HG02943 (cell line): ENCODE measurements around the gene NR1D2.
"Not testable (repeated sequence)": the region's sequence is repeated elsewhere in the genome, so short reads cannot be mapped to it uniquely, and the experiment has no call there.

Source experiments
- ATAC-seq: cut with Tn5 transposase; IDR thresholded peaks from one replicate; pipeline ENCODE4 v1.9.1; 2021; ENCODE audit warnings: mild to moderate bottlenecking, low read depth, moderate library complexity; ENCODE audit not compliant: unreplicated experiment

Gene NR1D2

DNA sequence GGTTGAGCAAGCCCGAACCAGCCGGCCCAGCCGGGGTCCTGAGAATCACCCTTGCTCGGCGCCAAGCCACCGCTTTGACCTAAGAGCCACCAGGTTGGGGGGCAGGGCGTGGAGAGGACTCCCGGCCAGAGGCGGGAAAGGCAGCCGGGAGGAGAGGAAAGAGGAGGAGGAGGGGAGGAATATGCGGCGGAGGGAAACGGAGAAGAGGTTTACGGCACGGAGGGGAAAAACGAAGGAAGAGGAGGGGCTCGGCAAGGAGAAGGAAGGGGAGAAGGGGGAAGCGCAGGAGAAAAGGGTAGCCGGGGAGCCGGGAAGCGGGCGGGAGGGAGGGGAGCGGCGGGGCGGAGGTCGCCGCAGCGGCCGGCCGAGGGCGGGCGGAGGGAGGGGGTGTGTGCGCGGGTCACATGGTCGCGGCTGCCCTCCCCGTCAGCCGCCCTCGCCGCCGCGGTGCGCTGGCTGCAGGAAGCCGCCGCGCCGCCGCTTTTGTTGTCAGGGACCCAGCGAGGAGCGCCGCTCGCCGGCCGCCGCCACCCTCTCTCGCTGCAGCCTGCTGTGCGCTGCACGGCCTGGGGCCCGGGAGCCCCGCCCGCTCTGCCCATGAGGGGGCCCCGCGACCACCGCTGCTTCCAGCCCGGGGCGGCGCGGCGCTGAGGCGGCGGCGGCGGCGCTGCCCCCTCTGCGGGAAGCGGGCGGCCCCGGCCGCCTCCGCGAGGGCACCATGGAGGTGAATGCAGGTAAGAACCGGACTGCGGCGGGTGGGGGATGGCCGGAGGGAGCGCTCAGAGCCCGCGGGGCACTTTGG lies at the start of gene NR1D2:
NR1D2 (plus strand) TSS at position 426 of the 802 bp plus-strand sequence; CDS start at position 719, 293 bp downstream.
- peak; percentile 58 for ATAC-seq

DNA sequence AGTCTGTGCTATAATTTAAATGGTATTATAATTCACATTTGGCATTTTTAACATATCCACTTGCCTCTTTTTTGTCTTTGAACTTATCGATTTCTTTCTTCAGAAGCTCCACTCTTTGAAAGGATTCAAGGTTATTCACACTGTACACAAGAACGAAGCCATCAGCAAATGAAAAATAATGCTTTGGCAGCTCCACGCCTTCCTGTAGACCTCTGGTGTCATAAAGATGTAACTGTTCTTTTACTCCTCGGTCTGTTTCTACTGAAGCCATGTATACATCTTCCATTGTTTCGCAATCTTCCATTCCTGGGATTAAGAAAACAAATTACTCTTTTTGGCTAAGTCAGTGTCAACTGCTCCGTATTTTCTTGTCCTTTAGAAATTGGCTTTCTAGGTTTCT lies 44.3 kb upstream of the NR1D2 start:
- ATAC-seq = no peak

DNA sequence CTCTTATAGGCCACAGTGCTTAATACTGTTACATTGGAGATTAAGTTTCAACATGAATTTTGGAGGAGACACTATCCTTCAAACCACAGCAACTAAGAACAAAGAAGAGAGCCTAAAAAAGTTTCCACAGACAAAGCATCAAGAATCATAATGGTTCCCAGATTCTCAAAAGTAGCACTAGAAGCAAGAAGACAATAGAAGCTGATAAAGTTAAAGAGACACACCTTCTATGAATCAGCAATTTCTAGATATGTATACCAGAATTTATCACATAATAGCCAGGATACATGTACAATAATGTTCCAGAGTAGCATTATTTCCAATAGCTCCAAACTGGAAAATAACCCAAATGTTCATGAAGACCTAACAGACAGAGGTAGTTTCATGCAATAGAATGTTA lies 40.5 kb upstream of the NR1D2 start:
- no peak for ATAC-seq

DNA sequence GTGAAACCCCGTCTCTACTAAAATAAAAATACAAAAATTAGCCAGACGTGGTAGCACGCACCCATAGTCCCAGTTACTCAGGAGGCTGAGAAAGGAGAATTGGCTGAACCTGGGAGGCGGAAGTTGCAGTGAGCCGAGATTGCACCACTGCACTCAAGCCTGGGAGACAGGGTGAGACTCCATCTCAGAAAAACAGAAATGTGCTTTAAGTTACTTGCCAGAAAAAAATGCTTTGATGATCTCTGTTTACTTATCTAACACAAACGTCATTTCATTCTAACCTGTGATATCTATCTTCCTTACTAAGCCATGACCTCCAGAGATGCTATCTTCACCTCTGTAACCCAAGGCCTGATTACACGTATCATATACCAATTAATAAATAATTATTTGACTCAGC lies 35.7 kb upstream of the NR1D2 start:
- no peak for ATAC-seq

DNA sequence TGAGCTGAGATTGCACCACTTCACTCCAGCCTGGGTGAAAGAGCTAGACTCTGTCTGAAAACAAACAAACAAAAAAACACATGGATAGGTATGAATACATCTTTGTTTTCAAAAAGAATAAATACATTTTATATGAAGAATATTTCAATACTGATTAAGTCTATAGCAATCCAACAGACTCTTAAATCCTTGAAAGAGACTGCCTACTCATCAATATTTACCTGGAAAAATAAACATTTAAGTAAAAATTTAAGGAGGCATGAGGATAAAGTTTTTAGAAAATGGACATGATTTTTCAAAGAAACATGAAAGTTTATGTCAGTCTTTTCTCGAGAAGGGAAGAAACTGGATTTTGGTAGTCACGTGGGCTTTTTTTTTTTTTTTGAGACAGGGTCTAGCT lies 33.7 kb upstream of the NR1D2 start:
- ATAC-seq = no peak

DNA sequence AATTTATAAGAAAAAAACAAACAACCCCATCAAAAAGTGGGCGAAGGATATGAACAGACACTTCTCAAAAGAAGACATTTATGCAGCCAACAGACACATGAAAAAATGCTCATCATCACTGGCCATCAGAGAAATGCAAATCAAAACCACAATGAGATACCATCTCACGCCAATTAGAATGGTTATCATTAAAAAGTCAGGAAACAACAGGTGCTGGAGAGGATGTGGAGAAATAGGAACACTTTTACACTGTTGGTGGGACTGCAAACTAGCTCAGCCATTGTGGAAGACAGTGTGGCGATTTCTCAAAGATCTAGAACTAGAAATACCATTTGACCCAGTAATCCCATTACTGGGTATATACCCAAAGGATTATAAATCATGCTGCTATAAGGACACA lies 32.8 kb upstream of the NR1D2 start:
- ATAC-seq = not testable (repeated sequence)

DNA sequence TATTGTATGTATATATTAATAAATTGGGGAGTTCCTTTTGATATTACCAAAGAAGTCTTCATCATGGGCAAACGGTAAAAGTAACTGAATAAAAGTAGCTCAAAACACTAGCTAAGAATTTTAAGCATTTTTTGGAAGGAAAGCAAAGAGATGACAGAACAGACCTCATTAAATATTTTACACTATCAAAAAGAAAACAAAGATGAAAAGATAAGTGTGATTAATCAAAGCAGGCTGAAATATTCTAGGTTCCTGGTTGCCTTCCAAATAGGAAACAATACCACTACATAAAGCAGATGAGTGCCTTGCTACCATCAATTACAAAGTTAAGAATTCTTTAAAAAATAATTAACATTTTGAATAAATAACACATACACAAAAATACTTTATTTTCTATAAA lies 31.9 kb upstream of the NR1D2 start:
- ATAC-seq = no peak

DNA sequence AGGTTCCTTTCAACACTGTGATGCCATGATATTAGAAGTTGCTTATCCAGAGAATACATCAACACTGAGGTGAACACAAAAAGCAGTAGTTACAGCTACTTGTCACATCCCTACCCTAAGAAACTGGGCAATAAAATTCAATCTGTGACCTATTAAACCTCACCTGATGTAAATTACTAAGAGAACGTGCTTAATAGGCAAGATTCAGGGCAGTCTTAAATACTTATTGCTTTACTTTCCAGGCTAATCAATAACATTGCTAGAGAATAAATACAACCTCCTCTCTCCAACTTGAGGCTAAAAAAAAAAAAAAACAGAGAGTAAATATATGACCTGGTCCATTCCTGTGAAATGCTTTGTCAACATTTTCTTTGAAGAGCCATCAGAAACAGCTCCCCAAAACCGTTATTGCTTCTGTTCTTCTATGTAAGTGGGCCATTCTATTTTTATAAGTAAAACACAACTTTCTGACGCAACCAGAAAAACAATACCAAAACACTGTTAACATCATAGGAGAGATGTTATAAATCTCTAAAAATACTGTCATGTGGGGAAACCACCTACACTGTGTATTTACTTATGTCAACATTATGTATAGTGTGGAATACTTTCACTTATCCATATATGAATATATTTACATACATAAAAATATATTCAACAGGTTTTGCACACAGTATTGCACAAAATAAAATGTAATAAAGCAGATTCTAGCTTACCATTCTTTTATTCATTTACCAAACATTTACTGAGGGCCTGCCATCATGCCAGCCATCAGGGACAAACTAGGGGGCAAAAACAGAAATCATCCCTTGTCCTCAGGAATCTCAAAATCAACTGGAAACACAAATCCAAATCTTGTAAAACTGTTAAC lies 31.0 kb upstream of the NR1D2 start:
- ATAC-seq = no peak

DNA sequence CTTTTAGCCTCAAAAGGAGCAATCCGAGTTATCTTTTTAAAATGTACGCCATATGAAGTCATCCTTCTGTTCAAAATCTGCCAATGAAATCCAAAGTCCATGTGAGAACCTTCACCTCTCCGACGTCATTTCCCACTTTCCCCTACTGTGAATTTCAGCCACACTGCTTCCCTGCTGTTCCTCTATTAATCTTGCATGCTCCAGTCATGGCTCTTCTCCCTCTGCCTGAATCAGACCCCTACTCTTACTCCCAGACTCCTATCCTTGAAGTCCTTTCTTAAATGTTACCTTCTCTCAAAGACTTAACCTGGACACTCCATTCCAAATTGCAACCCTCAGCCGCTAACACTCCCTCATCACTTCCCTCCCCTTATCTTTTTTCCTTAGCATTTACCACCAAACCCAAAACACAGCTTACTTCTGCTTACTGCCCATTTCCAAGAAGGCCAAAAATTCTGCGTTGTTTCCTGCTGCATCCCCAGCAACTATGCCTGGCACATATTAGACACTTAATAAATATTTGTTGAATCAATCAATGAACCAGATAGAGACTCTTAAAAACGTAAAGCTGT lies 29.5 kb upstream of the NR1D2 start:
- no peak for ATAC-seq

DNA sequence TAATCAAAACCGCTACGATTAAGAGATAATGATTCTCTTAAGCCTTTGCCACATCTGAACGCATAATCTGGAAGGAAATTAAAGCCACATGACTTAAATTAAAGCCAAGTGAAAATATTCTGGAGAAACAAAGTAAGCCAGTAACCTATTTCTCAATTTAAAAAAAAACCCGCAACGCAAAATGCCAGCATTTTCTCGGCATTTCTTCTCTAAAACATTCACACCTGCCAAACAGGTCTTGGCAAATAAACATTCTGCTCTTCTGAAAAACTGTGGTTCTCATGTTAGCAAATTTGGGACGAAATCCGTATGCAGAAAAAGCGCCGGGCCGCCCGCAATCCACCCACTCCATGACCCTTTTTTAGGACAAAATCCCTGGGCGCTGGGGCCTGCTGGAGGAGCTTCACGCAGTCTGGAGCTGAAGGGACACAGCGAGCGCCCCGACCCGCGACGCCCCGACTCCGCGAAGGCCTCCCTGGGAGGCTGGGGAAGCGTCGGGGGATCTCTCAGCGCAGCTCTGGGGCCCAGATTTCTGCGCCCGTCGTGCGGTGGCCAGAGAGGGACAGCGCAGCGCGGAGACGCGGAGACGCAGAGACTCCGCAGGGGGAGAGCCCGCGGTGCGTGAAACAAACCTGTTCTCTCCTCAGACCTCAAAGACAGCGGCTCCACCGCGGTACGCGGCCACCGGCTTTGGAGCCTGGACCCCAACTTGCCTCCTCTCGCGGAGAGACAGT lies 28.8 kb upstream of the NR1D2 start:
- ATAC-seq = peak; percentile 43

DNA sequence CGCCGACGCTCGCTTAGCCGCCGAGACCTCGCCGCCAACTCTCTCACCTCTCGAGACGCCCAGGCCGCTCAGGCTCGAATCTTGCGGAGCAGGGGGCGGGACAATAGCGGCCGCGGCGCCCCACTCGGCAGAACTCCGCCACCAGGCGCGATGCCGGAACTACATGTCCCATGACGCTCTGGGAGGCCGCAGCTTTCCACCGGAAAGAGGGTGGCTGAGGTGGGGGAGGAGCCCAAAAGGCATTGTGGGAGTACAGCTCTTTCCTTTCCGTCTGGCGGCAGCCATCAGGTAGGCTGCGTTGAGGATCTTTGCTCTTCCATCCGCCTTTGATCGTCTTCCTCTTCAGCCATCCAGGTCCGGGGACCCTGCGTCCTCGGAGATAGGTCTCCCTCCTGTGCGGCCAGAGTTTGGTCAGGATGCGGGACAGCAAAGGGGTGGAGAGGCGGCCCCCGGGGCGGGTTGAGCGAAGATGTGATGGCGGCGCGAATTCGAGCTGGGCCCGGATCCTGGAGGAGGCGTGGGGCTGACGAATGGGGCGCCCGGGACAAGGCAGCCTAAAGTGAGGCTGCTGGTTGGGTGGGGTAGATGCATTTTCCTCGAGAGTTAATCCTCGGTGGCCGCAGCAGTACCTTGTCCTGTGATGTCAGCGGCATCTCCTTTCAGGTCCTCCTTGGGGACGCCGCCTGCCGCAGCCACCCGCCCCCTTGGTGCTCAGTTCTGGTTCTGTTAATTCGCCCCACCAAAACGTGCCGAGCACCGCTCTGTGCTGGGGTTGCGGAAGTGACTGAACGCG lies 28.0 kb upstream of the NR1D2 start, which contains the start of the genes NKIRAS1 and RPL15:
NKIRAS1 (minus strand) TSS at position 105 of the 793 bp plus-strand sequence. CDS start 6,086 bp downstream, outside the sequence.
RPL15 (plus strand) TSS at position 247 of the 793 bp plus-strand sequence. CDS start 728 bp downstream, outside the sequence.
- peak; percentile 94 for ATAC-seq

DNA sequence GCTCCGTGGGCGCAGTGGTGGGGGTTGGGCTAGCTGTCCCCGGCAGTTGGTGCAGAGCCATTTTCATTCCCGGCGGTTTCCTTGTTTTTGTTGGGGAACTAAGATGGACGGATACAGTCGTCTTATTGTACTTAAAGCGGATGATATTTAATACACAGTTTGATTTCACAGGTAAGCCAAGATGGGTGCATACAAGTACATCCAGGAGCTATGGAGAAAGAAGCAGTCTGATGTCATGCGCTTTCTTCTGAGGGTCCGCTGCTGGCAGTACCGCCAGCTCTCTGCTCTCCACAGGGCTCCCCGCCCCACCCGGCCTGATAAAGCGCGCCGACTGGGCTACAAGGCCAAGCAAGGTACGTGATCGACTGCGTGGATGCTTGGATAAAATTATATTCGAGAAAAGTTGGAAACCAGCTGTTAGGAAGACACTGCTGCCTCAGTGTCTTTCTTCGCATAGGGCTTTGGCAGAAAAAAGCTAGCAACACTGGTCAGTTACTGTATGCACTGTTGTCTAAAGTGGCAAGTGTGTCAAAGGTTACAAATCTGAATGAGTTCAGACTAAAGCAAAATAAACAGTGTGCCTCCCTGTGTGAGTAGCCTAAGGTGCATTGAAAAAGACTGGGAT lies 27.3 kb upstream of the NR1D2 start:
- not testable (repeated sequence) for ATAC-seq

DNA sequence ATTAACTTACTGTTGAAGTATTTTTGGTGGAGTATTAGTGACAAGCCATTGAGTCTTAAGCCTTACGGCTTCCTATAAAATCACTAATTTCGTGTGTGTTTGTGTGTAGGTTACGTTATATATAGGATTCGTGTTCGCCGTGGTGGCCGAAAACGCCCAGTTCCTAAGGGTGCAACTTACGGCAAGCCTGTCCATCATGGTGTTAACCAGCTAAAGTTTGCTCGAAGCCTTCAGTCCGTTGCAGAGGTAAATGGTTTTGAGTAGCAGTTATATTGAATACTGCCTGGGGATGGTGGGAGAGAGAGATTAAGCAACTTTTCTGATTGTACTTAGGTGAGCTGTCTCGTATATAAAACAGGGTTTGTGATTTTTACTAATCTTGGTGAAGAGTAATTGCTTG lies 26.8 kb upstream of the NR1D2 start:
- not testable (repeated sequence) for ATAC-seq

DNA sequence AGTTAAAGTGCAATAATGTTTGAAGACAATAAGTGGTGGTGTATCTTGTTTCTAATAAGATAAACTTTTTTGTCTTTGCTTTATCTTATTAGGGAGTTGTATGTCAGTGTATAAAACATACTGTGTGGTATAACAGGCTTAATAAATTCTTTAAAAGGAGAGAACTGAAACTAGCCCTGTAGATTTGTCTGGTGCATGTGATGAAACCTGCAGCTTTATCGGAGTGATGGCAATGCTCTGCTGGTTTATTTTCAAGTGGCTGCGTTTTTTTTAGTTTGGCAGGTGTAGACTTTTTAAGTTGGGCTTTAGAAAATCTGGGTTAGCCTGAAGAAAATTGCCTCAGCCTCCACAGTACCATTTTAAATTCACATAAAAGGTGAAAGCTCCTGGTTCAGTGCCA lies 25.5 kb upstream of the NR1D2 start:
- ATAC-seq = no peak

DNA sequence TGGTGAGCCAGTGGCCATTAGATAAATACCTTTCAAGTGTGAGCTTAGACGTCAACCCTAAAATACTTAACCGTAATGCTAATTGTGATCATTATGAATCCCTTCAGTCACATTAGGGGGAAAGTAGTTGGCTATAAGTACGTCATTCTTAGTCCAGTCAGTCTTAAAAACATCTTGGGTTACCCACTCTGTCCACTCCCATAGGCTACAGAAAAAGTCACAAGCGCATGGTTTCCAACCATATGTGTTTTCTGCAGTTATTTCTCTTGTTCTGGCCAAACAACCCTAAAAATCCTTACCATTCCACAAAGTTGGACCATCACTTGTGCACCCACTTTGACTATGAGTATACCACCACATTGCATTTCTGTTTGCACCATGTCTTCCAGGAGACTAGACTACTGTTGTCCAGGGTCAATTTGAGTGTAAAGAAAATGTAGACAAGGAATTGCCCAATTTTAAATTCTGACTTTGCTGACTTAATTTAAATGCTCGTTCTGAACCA lies 24.9 kb upstream of the NR1D2 start:
- ATAC-seq = no peak

DNA sequence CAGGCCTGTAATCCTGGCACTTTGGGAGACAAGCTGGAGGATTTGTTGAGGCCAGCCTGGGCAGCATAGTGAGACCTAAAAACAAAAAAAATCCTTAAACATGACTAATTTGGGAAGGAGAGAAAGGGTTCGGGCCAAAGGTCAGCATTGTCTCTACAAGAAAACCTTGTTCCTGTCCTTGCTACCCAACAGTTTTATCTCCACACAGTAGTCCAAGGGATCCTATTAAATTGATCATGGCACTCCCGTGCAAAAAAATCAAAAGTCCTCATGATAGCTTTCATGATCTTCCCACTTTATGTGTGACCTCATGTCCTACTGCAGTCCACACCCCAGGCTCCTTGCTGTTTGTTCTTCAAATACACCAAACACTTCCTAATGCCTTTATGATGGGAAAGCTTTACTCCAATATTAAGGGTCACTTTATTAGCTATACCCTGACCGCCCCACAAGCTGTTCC lies 24.0 kb upstream of the NR1D2 start:
- no peak for ATAC-seq

DNA sequence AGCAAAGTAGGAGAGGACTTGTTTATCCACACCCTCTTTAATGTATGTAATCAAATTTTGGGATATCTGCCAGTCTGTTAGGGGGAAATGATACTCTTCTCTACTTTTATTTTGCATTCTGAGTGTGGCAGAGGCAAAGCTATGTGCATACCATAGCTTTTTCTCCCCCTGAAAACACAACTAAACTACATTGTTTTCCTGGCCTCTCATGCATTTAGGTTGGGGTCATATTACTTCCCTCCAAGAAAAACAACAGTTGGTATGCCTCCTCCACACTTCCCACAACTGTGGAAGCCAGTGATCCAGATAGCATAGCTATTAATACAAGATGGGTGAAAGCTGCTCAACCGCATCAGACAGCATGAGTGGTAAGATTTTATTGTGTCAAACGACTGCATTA lies 21.3 kb upstream of the NR1D2 start:
- ATAC-seq = no peak

DNA sequence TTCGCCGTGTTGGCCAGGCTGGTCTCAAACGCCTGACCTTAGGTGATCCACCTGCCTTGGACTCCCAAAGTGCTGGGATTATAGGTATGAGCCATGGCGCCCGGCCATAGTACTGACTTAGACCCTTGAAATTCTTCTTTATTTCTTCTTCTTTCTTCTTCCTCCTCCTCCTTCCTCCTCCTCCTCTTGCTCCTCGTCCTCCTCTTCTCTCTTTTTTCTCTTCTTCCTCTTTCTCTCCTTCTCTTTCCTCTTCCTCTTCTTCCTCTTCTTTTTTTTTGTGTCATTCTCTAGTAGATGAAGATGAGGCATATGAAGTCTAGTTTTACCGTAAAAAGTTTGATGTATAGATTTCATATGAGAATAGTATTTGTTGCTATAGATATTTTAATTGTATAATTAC lies 18.8 kb upstream of the NR1D2 start:
- no peak for ATAC-seq

DNA sequence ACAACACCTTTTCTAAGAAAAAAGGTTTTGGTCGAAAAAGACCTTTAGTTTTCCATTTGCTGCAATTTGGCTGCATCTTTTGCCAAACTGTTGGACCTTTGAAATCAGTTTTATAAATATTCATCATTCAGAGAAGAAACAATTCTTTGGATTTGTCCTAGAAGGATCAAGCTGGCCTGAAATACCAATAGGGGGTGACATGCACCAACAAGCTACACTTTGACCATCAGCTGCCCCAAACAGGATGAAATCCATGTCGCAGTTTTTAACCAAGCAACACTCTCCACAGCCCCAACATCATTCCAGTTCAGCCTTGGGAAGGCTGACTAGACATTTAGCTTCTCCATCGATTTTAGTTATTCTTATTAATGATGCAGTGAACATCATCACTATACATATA lies 18.4 kb upstream of the NR1D2 start:
- no peak for ATAC-seq
